Frontal cortex (tissue), 4 donors: ENCODE data around the gene DYRK1A. TPM values are rescaled to one million over a fixed set of nuclear protein-coding genes. Genes with fewer than 3 reads are reported as not detected.

ENCODE experiments used
- DNase-seq, 2 donors: peaks; one replicate each; pipeline ENCODE4 v3.0.0; 2012; ENCODE audit warnings: low spot score in 2 of 2
- FAIRE-seq: peaks from 2 replicates; lab custom pipeline; 2012; peaks lifted over from hg19 to GRCh38; lab: Jason Lieb, UNC
- total RNA-seq: library from RNA; depleted of rRNA; stranded (reverse); fragments of >200 nt; gene quantifications from one replicate; pipeline ENCODE4 v1.2.3, GENCODE V29; 2014
- donor health status: control.
- donor health status: control.
- donor health status: control.

The DYRK1A gene
- total RNA-seq, 1 donor from 2014 or later = 172 TPM

DNA sequence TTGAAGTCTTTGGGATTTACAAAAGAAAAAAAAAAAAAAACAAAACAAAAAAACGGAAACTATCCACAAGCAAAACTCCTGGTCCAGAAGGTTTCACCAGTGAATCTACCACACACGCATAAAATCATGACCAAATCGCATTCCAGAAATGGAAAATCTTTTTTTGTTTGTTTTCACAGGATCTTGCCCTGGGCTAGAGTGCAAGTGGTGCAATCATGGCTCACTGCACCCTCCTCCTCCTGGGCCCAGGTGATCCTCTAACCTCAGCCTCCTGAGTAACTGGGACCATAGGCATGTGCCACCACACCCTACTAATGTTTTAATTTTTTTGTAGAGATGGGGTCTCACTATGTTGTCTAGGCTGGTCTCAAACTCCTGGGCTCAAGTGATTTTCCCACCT is 100.5 kb downstream of the DYRK1A start:
- FAIRE-seq = no peak
- no peak for DNase-seq

DNA sequence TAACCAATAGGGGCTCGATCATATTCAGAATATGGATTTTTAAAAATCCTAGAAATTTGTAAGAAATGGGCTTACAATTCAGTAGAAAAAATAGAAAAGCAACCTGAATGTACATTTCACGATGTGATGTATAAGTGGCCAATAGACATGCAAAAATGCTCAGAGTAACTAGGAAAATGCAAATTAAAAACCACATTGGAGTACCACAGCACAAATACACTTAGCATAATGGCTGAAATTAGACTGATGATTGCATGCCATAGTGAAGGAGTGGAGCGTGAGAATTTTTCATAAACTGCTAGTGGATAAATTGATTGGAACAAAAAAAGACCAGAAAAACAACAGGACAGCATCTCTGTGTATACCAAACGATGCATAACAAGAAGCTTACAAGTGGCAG is 102.3 kb downstream of the DYRK1A start:
- FAIRE-seq = no peak
- no peak for DNase-seq

- no peak for DNase-seq
- FAIRE-seq = no peak
Observed at GRCh38 chr21:37469441-37469840, 102.9 kb downstream of the DYRK1A start.

DNA sequence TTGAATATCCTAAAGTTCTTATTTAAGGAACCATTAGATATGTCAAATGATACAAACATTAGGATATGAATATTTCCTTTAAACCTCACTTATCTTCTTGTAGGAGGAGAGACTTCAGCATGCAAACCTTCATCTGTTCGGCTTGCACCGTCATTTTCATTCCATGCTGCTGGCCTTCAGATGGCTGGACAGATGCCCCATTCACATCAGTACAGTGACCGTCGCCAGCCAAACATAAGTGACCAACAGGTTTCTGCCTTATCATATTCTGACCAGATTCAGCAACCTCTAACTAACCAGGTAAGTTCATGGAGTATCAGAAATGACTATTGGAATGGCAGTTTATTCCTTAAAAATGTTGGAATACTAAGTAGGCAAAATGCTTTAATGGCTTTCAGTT is 106.0 kb downstream of the DYRK1A start:
- no peak for DNase-seq
- no peak for FAIRE-seq

GRCh38 chr21:37473491-37473890 is 106.9 kb downstream of the DYRK1A start:
- no peak for FAIRE-seq

GRCh38 chr21:37474342-37474741 is 107.8 kb downstream of the DYRK1A start:
- FAIRE-seq = no peak
- DNase-seq = no peak

More at GRCh38 chr21:37473491-37473890, 106.9 kb downstream of the DYRK1A start:
- DNase-seq = no peak

DNA sequence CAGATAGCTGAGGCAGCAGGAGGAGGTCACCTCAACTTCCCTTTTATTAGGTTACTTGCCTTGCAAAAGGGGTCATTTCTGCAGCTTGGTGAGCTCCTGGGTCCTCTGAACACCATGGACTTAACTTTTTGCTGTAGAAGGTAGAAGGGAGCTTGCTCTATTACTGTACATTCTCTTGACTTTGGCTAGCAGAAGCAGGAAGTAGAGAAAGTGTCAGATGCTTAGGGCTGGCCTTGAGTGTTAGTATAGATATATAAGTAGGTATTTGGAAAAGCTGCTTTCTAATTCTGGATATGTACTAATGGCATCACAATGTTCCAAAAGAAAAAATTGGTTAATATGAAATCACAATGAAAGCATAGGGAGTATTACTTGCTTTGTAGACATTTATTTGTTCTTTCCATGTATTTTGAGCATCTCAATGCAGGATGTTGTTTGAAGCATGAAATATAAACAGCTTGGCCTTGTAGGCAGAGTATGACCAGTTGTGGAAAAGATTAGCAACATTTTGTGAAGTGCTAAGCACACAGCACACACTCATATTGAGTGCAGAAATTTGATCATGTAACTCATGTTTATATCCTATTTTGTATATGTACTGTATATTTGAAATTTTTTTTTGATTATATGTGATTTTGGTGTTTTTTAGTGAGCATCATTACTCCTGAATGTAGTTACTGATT is 108.8 kb downstream of the DYRK1A start:
- no peak for DNase-seq
- no peak for FAIRE-seq

DNA sequence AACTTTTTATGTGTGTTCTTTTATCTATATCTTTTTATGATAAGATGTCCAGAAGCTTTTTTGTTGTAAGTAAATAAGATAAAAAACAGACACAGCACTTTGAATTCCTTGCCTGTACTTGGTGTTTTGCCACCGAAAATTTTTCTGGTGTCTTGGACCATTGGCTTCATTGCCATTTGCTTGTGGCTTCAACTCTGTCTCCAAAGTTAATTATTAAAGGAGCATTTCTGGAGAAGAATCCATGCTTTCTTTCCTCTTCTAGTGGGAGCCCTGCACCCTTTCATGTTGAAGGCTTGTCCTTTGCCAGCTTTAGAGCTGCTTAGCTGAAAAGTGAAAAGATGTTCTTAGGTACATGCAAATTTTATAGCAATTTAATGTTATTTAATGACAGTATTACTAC is 112.2 kb downstream of the DYRK1A start:
- no peak for DNase-seq
- no peak for FAIRE-seq

GRCh38 chr21:37483776-37484175 is 117.2 kb downstream of the DYRK1A start:
- DNase-seq (no peak), FAIRE-seq (no peak)

- no peak for DNase-seq
- no peak for FAIRE-seq
Observed at GRCh38 chr21:37484535-37485474, 118.2 kb downstream of the DYRK1A start.

DNA sequence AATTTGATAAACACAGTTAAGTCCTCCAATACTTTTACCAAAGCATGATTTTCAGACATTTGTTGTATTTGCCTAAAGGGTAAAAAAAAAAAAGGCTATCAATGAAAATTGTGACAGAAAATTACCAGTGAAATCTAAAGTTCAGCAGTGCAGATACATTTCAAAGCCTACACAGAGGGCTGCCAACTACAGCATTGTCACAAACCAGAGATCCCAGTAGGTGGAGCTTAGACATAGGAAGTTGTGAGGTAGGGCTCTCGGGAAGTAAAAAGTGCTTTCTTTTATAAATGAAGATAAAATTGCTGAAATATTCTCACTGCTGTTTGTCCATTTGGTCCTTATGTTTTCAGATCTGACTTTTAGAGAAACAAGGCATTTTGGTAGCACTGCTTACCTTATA is 123.0 kb downstream of the DYRK1A start:
- DNase-seq (no peak), FAIRE-seq (no peak)

GRCh38 chr21:37490084-37490483 is 123.5 kb downstream of the DYRK1A start:
- FAIRE-seq (no peak), DNase-seq (no peak)

- FAIRE-seq (no peak), DNase-seq (no peak)
Observed at GRCh38 chr21:37496972-37497371, 130.4 kb downstream of the DYRK1A start.

GRCh38 chr21:37498664-37499063 is 132.1 kb downstream of the DYRK1A start:
- no peak for DNase-seq
- FAIRE-seq = no peak

DNA sequence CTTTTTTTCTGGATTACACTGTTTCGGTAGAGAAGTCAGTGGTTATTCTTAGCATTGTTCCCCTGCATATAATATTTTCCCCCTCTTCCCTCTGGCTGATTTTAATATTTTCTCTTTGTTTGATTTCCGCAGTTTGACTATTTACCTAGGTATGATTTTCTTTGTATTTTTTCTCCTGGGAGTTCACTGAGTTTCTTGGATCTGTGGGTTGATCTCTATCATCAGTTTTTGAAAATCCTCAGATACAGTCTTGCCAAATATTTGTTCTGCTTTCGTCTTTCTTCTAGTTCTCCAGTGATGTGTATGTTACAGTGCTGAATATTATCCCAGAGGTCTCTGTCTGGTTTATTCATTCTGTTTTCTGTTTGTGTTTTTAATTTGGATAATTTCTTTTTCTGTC is 136.4 kb downstream of the DYRK1A start:
- no peak for FAIRE-seq
- no peak for DNase-seq

- no peak for FAIRE-seq
Observed at GRCh38 chr21:37503848-37504467, 137.4 kb downstream of the DYRK1A start.

DNA sequence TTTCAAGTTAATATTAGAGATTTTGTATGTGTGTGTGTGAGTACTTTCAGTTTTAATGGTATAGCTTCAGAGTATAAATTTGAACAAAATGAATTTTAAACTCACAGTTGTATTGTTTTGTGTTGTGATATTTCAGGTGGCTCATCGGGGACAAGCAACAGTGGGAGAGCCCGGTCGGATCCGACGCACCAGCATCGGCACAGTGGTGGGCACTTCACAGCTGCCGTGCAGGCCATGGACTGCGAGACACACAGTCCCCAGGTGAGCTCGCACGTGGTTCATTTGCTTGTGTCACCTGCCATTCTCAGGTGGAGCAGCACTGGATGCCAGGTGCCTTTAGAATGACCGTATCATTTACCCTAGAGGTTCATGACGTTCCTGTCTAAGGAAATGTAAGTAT is 139.4 kb downstream of the DYRK1A start:
- no peak for DNase-seq
- FAIRE-seq = no peak

More at GRCh38 chr21:37503848-37504467, 137.4 kb downstream of the DYRK1A start:
- DNase-seq = no peak

DNA sequence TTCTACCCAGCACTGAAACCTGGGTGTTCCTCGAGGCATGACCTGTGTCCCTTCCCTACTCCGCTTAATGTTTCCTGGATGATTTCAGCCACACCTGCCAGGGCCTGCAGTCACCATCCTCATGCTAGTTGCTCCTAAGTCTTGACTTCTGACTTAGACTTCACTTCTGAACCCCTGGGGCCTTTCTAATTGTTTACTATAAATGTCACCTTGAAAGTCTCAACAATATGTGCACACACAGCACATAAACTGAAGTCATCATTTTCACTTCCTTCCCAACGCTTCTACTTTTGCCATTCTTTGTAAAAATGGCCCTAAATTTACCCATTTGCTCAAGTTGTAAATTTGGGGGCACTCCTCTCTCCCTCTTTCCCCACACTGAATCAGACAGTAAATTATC is 141.1 kb downstream of the DYRK1A start:
- no peak for FAIRE-seq
- DNase-seq = no peak

GRCh38 chr21:37508341-37508740 is 141.8 kb downstream of the DYRK1A start:
- DNase-seq (no peak), FAIRE-seq (no peak)

GRCh38 chr21:37509802-37510393 is 143.3 kb downstream of the DYRK1A start:
- FAIRE-seq (no peak), DNase-seq (no peak)
